HCT116 (cell line): ENCODE data around the gene APOD. TPM values are rescaled to one million over a fixed set of nuclear protein-coding genes. Genes with fewer than 3 reads are reported as not detected.

ENCODE experiments used
- ATAC-seq: fragments of 200-7000 bp; cut with Tn5 transposase; 2 replicates; pipeline ENCODE4 v1.9.1; 2020; ENCODE audit warnings: mild to moderate bottlenecking, moderate library complexity
- BruUV-seq: library from RNA; stranded (reverse); fragments of 400-500 nt; replicated peaks from 2 replicates; lab custom pipeline; 2021; lab: Mats Ljungman, UMichigan
- CTCF ChIA-PET: fragments of 300-600 bp; sonication (Branson Sonifier 250); formaldehyde crosslinking; loops from one replicate; lab custom pipeline; 2021; ENCODE audit warnings: antibody characterized with exemption; lab: Charles Lee
- POLR2A ChIA-PET: fragments of 300-600, 350-600 bp; sonication (Branson Sonifier 250); formaldehyde crosslinking; loops from one replicate; lab custom pipeline; 2021; ENCODE audit warnings: antibody characterized with exemption; lab: Charles Lee
- RAD21 ChIA-PET, 2 experiments: fragments of 300-600 bp; sonication (Branson Sonifier 250); formaldehyde crosslinking; loops; one replicate each; lab custom pipeline; 2023; ENCODE audit warnings: low total read pairs in 2 of 2; ENCODE audit not compliant: uncharacterized antibody in 2 of 2, unreplicated experiment in 2 of 2, low non-redundant PET in 1 of 2; lab: Charles Lee
- DNase-seq: peaks from one replicate; pipeline ENCODE4 v3.0.0-alpha.2; 2010; ENCODE audit warnings: low read depth, low spot score
- H2AFZ ChIP-seq: fragments of 200-600 bp; shearing (Covaris generic), sonication (generic); 2 replicates; pipeline ENCODE4 v1.6.1; 2017; ENCODE audit warnings: low read depth, mixed run types, mixed read lengths, antibody characterized with exemption, low read length; ENCODE audit not compliant: poor library complexity, severe bottlenecking
- H3K27ac ChIP-seq: 2 replicates; pipeline ENCODE4 v1.5.1; 2012; ENCODE audit warnings: low read depth, low read length
- H3K27me3 ChIP-seq: fragments of 200-600 bp; sonication (generic); 2 replicates; pipeline ENCODE4 v1.6.1; 2016; ENCODE audit warnings: mixed run types, low read length, mixed read lengths; ENCODE audit not compliant: insufficient read depth
- H3K36me3 ChIP-seq, 2 experiments: fragments of 200-500 bp in 1 of 2; fragments of 200-600 bp in 1 of 2; sonication (Bioruptor generic) in 1 of 2; sonication (generic) in 1 of 2; 2 replicates each; pipeline versions ENCODE4 v1.5.1 to v1.6.1; 2014 to 2016; ENCODE audit warnings: low read length in 2 of 2, inconsistent platforms in 1 of 2, mixed read lengths in 1 of 2, mixed run types in 1 of 2; ENCODE audit not compliant: insufficient read depth in 2 of 2, control insufficient read depth in 1 of 2
- H3K4me1 ChIP-seq, 2 experiments: fragments of 200-600 bp in 1 of 2; sonication (generic) in 1 of 2; 2 replicates each; pipeline versions ENCODE4 v1.5.1 to v1.6.1; 2012 to 2017; ENCODE audit warnings: low read length in 2 of 2, inconsistent platforms in 1 of 2, mild to moderate bottlenecking in 1 of 2, mixed read lengths in 1 of 2, mixed run types in 1 of 2, moderate library complexity in 1 of 2; ENCODE audit not compliant: insufficient read depth in 2 of 2, control insufficient read depth in 1 of 2
- H3K4me2 ChIP-seq: fragments of 200-600 bp; sonication (generic); 2 replicates; pipeline ENCODE4 v1.6.1; 2017; ENCODE audit warnings: mixed run types, low read length, mixed read lengths
- H3K4me3 ChIP-seq, 2 experiments: fragments of 200-600 bp in 1 of 2; sonication (generic) in 1 of 2; replicated peaks in 1 of 2; 2 replicates each; pipeline ENCODE4 v1.5.1; 2011 to 2016; ENCODE audit warnings: low read length in 2 of 2, control low read depth in 1 of 2, low read depth in 1 of 2, mild to moderate bottlenecking in 1 of 2, mixed read lengths in 1 of 2, mixed run types in 1 of 2
- H3K79me2 ChIP-seq: fragments of 200-600 bp; sonication (generic); 2 replicates; pipeline ENCODE4 v1.6.1; 2017; ENCODE audit warnings: mild to moderate bottlenecking, mixed run types, low read length, moderate library complexity, mixed read lengths; ENCODE audit not compliant: insufficient read depth
- H3K9ac ChIP-seq: fragments of 200-600 bp; sonication (generic); 2 replicates; pipeline ENCODE4 v1.6.1; 2016; ENCODE audit warnings: low read length, mixed read lengths
- H3K9me2 ChIP-seq: fragments of 200-600 bp; sonication (generic), shearing (Covaris generic); 2 replicates; pipeline ENCODE4 v1.6.1; 2017; ENCODE audit warnings: mixed run types, mild to moderate bottlenecking, moderate library complexity; ENCODE audit not compliant: insufficient read depth
- H3K9me3 ChIP-seq, 2 experiments: fragments of 200-500 bp in 1 of 2; fragments of 200-600 bp in 1 of 2; sonication (Bioruptor generic) in 1 of 2; sonication (generic) in 1 of 2; 2 replicates each; pipeline ENCODE4 v1.6.1; 2014 to 2017; ENCODE audit warnings: low read length in 2 of 2, mixed read lengths in 2 of 2, inconsistent platforms in 1 of 2, low read depth in 1 of 2, mild to moderate bottlenecking in 1 of 2, mixed run types in 1 of 2, moderate library complexity in 1 of 2; ENCODE audit not compliant: control insufficient read depth in 1 of 2, insufficient read depth in 1 of 2
- H4K20me1 ChIP-seq: fragments of 200-600 bp; sonication (generic), shearing (Covaris generic); 2 replicates; pipeline ENCODE4 v1.6.1; 2017; ENCODE audit warnings: mixed run types, mild to moderate bottlenecking, moderate library complexity; ENCODE audit not compliant: insufficient read depth
- CEBPB ChIP-seq: IDR thresholded peaks from 2 replicates; pipeline ENCODE4 v1.6.1; 2012; ENCODE audit warnings: low read depth
- ELF1 ChIP-seq: IDR thresholded peaks from 2 replicates; pipeline ENCODE4 v1.6.1; 2012; ENCODE audit warnings: low read depth, borderline replicate concordance
- FOSL1 ChIP-seq: IDR thresholded peaks from 2 replicates; pipeline ENCODE4 v1.6.1; 2012; ENCODE audit warnings: low read depth
- SP1 ChIP-seq: IDR thresholded peaks from 2 replicates; pipeline ENCODE4 v1.6.1; 2012; ENCODE audit warnings: low read depth
- SRF ChIP-seq: IDR thresholded peaks from 2 replicates; pipeline ENCODE4 v1.6.1; 2012; ENCODE audit warnings: low read depth
- TCF7L2 ChIP-seq: IDR thresholded peaks from 2 replicates; pipeline ENCODE4 v1.7.0; 2011; ENCODE audit warnings: borderline replicate concordance, inconsistent platforms; ENCODE audit not compliant: insufficient read depth, insufficient read length; ENCODE audit errors: extremely low read depth
- YY1 ChIP-seq: IDR thresholded peaks from 2 replicates; pipeline ENCODE4 v1.6.1; 2011; ENCODE audit warnings: low read length, low read depth, moderate library complexity, mild to moderate bottlenecking; ENCODE audit not compliant: insufficient replicate concordance; ENCODE audit errors: extremely low read depth
- intact Hi-C: fragments of 100-400 bp; cut with micrococcal nuclease; formaldehyde crosslinking; loops from 2 replicates; pipeline ENCODE4 v1.10.0; 2022
- total RNA-seq: library from RNA; stranded (reverse); gene quantifications from one replicate; pipeline ENCODE4 v1.2.1, GENCODE V29; 2021; ENCODE audit not compliant: unreplicated experiment
- TF ChIP-seq, protein P1 (sequence below): IDR thresholded peaks from 2 replicates; pipeline ENCODE4 v1.6.1; 2012
- TF ChIP-seq, protein P2 (sequence below): IDR thresholded peaks from 2 replicates; pipeline ENCODE4 v1.6.1; 2012; ENCODE audit warnings: low read depth

APOD gene
- total RNA-seq, 1 experiment from 2014 or later: 0.76 TPM

DNA sequence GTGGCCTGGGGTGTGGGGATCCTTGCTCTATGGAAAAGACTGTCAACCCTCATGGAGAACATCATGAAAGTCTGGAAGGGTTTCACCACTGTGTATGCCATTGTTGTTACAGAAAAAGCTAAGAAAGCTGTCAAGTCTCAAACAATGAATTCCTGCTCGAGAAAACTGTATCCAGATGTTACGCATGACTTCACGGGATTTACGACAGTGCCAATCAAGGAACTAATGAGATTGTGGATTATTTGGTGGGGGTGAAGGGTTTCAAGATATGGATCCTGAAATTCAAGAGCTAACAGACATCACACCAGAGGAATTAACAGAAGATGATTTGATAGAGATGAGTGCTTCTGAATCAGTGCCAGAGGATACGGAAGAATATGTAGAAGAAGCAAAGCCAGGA is 48.4 kb downstream of the APOD start (continued):
- TF ChIP-seq TCF7L2: no peak

DNA sequence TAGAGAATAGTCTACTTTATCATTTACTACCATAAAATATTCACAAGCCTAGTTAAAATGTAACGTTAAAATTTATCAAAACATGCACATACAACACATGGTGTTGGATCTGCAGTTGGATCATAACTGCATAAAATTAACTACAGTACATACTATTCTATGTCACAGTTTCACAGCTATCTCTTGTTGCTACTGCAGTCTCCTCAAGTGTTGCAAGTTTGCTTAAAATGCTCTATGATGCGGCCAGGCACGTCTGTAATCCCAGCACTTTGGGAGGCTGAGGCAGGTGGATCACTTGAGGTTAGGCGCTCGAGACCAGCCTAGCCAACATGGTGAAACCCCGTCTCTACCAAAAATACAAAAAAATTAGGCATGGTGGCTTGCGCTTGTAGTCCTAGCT is 50.9 kb downstream of the APOD start:
- intact Hi-C loops: no loop called here
- ATAC-seq: no peak
- Histone ChIP-seq H3K27me3 (no peaks in the 10 kb centered on the region), H3K9ac (no peak overlapping the region), H3K79me2 (peaks cover 58% of the 10 kb centered on the region), H3K4me3 (no peak overlapping the region), H4K20me1 (no peaks in the 10 kb centered on the region), H3K9me2 (no peaks in the 10 kb centered on the region), H3K9me3 (no peaks in the 10 kb centered on the region), H3K27ac (no peak overlapping the region), H2AFZ (no peak overlapping the region), H3K36me3 (no peaks in the 10 kb centered on the region), H3K4me2 (no peak overlapping the region), H3K4me1 (no peaks in the 10 kb centered on the region)
- ChIA-PET RAD21 (no interaction called here), POLR2A (no interaction called here), CTCF (interaction anchor here (2.0 kb wide), 1 partner anchor 263 kb away, joined by 5 read pairs; no protein-coding TSS in a partner anchor)
- no TSS peak for BruUV-seq
- no peak for DNase-seq
- no peak for TF ChIP-seq SRF
- TF ChIP-seq, protein P1, sequence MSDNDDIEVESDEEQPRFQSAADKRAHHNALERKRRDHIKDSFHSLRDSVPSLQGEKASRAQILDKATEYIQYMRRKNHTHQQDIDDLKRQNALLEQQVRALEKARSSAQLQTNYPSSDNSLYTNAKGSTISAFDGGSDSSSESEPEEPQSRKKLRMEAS: no peak
- TF ChIP-seq, protein P2, sequence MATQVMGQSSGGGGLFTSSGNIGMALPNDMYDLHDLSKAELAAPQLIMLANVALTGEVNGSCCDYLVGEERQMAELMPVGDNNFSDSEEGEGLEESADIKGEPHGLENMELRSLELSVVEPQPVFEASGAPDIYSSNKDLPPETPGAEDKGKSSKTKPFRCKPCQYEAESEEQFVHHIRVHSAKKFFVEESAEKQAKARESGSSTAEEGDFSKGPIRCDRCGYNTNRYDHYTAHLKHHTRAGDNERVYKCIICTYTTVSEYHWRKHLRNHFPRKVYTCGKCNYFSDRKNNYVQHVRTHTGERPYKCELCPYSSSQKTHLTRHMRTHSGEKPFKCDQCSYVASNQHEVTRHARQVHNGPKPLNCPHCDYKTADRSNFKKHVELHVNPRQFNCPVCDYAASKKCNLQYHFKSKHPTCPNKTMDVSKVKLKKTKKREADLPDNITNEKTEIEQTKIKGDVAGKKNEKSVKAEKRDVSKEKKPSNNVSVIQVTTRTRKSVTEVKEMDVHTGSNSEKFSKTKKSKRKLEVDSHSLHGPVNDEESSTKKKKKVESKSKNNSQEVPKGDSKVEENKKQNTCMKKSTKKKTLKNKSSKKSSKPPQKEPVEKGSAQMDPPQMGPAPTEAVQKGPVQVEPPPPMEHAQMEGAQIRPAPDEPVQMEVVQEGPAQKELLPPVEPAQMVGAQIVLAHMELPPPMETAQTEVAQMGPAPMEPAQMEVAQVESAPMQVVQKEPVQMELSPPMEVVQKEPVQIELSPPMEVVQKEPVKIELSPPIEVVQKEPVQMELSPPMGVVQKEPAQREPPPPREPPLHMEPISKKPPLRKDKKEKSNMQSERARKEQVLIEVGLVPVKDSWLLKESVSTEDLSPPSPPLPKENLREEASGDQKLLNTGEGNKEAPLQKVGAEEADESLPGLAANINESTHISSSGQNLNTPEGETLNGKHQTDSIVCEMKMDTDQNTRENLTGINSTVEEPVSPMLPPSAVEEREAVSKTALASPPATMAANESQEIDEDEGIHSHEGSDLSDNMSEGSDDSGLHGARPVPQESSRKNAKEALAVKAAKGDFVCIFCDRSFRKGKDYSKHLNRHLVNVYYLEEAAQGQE: no peak
- no peak for TF ChIP-seq CEBPB
- no peak for TF ChIP-seq YY1
- TF ChIP-seq FOSL1: no peak
- TF ChIP-seq SP1: no peak
- TF ChIP-seq ELF1: no peak
